HFF-Myc (cell line): ENCODE data around the gene TBCD.

Experiments used
- DNase-seq: peaks from one replicate; pipeline ENCODE4 v3.0.0-alpha.2; 2011; ENCODE audit warnings: low read depth; ENCODE audit errors: extremely low read depth
- H3K4me3 ChIP-seq: replicated peaks from 2 replicates; pipeline ENCODE4 v1.5.1; 2011; ENCODE audit warnings: low read depth, mild to moderate bottlenecking, control low read depth, low read length
- TF ChIP-seq, protein P1 (sequence below): IDR thresholded peaks from 2 replicates; pipeline ENCODE4 v1.5.1; 2012; ENCODE audit warnings: mild to moderate bottlenecking, low read depth, low read length, control low read depth; ENCODE audit errors: missing control alignments

TBCD gene

GRCh38 chr17:82931699-82932517 is 180.0 kb downstream of the TBCD start:
- DNase-seq = peak; percentile 16

DNA sequence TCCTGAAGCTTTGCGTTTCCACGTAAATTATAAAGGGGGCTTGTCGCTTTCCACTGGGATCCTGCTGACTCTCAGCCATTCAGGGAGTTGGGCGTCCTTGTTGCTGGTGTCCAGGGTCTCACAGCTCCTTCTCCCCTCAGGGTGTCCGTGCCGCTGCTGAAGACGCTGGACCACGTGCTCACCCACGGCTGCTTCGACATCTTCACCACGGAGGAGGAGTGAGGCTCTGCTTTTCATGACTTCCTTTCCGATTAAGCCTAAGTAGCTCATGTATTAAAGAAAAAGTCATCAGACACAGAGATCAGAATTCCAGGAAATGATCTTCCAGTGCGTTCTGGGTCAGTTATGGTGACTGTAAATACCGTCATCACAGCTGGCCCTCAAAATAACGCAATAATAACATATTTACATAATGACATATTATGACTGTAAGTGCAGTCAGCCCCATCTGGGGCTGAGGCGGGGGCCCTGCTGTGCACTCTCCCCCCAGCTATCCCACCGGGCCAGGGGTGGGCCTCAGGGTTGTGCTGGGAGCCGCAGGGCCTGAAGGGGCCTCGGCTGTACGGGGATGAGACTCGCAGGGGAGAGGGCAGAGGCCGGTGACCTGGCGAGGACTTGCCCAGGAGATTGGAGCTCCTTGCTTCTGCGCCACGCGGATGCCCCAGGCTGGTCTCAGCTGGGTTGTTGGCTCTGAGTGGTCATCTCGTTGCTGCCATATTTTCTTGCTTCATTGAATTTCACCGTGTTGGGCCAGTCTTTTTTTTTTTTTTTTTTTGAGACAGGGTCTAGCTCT is 180.8 kb downstream of the TBCD start:
- TF ChIP-seq, protein P1, sequence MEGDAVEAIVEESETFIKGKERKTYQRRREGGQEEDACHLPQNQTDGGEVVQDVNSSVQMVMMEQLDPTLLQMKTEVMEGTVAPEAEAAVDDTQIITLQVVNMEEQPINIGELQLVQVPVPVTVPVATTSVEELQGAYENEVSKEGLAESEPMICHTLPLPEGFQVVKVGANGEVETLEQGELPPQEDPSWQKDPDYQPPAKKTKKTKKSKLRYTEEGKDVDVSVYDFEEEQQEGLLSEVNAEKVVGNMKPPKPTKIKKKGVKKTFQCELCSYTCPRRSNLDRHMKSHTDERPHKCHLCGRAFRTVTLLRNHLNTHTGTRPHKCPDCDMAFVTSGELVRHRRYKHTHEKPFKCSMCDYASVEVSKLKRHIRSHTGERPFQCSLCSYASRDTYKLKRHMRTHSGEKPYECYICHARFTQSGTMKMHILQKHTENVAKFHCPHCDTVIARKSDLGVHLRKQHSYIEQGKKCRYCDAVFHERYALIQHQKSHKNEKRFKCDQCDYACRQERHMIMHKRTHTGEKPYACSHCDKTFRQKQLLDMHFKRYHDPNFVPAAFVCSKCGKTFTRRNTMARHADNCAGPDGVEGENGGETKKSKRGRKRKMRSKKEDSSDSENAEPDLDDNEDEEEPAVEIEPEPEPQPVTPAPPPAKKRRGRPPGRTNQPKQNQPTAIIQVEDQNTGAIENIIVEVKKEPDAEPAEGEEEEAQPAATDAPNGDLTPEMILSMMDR = no peak
- no peak overlapping the region for H3K4me3 ChIP-seq
- DNase-seq = no peak

More at GRCh38 chr17:82931699-82932517, 180.0 kb downstream of the TBCD start:
- TF ChIP-seq, protein P1 = no peak
- no peak overlapping the region for H3K4me3 ChIP-seq

GRCh38 chr17:82933911-82934310 is 182.0 kb downstream of the TBCD start:
- no peak overlapping the region for H3K4me3 ChIP-seq
- no peak for DNase-seq
- TF ChIP-seq, protein P1 = no peak

DNA sequence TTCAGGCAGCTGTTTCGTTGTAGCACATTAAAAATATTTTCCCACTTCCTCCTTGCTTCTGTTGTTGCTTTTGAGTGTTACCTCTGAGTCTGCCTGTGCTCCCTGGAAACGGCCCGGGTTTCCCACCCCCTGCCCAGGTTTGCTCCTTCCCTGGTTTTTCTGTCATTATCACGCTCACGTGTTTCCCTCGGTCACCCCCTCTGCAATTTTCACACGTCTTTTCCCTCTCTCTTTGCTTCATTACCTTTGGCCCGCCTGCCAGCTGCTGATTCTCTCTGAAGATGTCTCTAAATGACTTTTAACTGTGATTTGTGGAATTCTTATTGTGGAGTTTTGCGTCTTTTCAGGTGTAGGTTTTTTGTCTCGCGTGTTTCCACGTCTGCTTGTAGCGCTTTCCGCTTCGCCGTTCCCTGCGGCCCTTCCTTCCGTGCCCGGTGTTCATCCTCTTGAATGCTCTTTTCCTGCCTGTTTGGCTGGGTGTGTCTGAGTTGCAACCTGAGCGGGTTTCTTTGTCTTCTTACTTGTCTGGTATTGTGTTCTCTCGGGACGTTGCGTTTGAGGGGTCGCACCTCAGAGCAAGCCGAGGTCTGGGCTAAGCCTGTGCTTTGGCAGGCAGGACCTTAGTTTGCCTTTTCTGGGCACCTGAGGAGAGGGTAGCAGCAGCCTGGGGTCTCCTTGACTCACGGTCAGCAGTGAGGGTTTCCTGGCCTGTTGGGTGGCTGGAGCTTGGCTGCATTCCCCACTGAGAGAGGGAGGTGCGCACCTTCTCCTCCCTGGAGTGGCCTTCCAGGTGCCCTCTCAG is 184.3 kb downstream of the TBCD start:
- DNase-seq = no peak
- TF ChIP-seq, protein P1 = no peak
- no peak overlapping the region for H3K4me3 ChIP-seq

GRCh38 chr17:82936768-82937171 is 184.9 kb downstream of the TBCD start:
- TF ChIP-seq, protein P1 = no peak
- H3K4me3 ChIP-seq = no peak overlapping the region
- DNase-seq = no peak

- no peak for DNase-seq
- no peak overlapping the region for H3K4me3 ChIP-seq
- TF ChIP-seq, protein P1 = no peak
Observed at GRCh38 chr17:82937411-82938371, 185.8 kb downstream of the TBCD start.
